ENCODE data around the gene SIPA1.

SIPA1 gene

DNA sequence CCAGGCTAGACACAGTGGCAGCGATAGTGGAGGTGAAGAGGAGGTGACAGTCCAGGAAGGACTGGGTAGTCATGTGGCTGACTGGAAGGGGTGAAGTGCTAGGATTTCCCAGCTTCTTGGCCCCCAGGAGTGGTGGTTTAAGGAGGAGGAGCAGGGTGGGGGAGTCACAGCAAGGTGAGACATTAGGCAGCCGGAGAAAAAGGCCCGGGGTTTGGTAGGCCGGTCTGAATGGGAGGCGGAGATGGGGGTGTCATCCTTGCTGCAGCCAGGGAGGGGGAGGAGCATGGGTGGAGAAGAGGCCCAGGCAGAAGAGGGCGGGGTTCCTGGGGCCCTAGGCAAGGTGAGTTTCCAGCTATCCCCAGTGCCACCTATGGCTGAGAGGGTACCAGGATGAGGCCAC, 6.1 kb downstream of the SIPA1 start:
- DNase-seq (ENCODE audit: low read depth) = no peak

GRCh38 chr11:65644837-65645236, 6.9 kb downstream of the SIPA1 start:
- no peak for DNase-seq (ENCODE audit: low read depth)

DNA sequence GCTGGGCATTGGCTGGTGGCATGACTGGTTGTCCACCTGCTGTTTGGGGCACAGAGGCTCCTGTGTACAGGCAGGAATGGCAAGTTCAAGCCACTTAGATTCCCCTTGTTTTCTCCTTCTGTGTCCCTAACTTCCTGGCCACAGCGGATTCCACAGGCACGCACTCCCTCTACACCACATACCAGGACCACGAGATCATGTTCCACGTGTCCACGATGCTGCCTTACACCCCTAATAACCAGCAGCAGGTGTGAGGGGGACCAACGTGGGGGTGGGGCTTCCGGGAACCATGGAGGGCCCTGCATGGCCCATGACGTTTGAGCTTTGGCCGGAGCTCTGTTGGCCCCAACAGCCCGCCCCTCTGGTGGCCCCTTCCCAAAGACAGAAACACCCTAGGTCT, 7.8 kb downstream of the SIPA1 start:
- DNase-seq (ENCODE audit: low read depth) = no peak

DNA sequence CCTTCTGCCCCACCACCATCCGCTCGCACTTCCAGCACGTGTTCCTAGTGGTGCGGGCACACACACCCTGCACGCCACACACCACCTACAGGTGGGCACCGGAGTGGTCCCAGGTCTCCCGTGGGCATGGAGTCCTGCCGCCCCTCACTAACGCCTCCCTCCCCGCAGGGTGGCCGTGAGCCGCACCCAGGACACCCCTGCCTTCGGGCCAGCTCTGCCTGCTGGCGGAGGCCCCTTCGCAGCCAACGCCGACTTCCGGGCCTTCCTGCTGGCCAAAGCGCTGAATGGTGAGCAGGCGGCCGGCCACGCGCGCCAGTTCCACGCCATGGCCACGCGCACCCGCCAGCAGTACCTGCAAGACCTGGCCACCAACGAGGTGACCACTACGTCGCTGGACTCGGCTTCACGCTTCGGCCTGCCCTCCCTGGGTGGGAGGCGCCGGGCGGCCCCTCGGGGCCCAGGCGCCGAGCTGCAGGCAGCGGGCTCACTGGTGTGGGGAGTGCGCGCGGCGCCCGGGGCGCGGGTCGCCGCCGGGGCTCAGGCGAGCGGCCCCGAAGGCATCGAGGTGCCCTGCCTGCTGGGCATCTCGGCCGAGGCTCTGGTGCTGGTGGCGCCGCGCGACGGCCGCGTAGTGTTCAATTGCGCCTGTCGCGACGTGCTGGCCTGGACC, 8.5 kb downstream of the SIPA1 start:
- no peak for DNase-seq (ENCODE audit: low read depth)

- DNase-seq (ENCODE audit: low read depth) = no peak
Observed at GRCh38 chr11:65646958-65647701, 9.2 kb downstream of the SIPA1 start.

DNA sequence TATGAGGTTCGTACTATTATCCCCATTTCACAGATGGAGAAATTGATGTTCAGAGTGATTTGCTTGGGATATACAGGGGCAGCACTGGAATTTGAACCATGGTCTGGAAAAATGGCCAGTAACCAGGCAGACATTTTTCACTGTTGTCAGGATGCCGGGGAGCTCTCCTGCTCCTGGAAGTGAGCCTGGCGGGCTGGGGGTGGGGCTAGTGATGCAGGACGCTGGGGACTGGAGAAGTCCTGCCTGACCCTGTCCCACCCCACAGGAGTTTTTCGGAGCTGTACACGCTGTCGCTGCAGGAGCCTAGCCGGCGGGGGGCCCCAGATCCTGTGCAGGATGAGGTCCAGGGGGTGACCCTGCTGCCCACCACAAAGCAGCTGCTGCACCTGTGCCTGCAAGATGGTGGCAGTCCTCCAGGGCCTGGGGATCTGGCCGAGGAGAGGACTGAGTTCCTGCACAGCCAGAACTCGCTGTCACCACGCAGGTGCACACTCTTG, 11.1 kb downstream of the SIPA1 start:
- DNase-seq (ENCODE audit: low read depth) = no peak

DNA sequence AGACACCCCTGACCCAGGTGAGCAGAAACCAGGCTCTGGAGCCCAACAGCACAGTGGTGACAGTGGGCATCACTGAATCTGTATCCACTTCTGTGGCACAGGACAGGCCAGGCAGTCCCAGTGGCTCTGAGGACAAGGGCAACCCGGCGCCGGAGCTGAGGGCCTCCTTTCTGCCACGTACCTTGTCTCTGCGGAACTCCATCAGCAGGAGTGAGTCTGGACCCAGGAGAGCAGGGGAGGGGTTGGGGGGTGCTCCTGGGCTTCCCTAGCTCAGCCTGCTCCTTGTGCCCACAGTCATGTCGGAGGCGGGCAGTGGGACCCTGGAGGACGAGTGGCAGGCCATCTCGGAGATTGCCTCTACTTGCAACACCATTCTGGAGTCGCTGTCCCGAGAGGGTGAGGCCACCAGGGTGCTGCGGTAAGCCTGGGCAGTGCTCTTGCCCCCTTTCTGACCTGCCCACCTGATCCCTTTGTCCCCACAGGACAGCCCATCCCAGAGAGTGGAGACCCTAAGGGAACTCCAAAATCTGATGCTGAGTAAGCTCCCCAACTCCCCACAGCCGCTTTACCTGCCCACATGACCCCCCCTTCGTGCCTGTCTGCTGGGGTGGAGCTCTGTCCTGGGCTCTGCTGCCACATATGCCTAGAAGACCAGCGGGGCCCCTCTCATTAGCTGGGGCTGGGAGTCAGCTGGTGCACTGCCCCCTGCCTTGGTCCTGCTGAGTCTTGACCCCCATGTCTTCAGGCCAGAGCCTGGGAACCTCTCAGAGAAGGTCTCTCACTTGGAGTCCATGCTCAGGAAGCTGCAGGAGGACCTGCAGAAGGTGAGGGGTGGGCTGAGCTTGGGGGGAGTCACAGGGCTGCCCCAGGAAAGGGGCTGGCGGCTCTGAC, 12.0 kb downstream of the SIPA1 start:
- DNase-seq (ENCODE audit: low read depth) = no peak

DNA sequence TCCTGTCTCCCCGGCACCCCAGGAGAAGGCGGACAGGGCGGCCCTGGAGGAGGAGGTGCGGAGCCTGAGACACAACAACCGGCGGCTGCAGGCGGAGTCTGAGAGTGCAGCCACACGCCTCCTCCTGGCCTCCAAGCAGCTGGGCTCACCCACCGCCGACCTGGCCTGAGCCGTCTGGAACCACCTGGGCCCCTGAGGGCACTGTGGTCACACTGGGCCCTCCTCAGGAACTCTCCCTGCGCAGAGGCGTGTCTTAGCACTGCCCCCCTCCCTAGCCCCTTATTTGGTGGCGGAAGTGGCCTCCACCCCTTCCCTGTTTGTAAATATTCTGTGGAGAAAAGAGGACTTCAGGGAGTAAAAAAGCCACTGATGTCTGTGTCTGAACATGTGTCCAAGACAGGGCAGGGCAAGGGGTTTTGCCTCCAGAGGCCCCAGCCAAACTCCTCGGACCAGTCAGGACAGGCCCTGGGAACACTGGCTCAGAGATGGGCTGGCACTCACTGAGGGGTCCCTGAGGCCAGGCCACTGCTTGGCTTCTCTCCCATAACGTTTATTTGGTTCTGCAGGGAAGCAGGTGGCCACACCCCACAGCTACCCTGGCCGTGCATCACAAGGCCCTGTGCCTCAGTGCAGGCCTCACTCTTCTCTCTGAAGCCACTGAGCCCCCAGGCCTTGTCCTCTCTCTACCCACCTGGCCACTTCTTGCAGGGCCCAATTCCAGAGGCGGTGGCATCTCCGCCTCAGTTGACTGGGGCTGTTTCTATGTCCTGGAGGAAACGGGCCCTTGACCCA, 12.8 kb downstream of the SIPA1 start:
- DNase-seq (ENCODE audit: low read depth) = no peak

- DNase-seq (ENCODE audit: low read depth) = no peak
Observed at GRCh38 chr11:65651339-65651588, 13.4 kb downstream of the SIPA1 start.

DNA sequence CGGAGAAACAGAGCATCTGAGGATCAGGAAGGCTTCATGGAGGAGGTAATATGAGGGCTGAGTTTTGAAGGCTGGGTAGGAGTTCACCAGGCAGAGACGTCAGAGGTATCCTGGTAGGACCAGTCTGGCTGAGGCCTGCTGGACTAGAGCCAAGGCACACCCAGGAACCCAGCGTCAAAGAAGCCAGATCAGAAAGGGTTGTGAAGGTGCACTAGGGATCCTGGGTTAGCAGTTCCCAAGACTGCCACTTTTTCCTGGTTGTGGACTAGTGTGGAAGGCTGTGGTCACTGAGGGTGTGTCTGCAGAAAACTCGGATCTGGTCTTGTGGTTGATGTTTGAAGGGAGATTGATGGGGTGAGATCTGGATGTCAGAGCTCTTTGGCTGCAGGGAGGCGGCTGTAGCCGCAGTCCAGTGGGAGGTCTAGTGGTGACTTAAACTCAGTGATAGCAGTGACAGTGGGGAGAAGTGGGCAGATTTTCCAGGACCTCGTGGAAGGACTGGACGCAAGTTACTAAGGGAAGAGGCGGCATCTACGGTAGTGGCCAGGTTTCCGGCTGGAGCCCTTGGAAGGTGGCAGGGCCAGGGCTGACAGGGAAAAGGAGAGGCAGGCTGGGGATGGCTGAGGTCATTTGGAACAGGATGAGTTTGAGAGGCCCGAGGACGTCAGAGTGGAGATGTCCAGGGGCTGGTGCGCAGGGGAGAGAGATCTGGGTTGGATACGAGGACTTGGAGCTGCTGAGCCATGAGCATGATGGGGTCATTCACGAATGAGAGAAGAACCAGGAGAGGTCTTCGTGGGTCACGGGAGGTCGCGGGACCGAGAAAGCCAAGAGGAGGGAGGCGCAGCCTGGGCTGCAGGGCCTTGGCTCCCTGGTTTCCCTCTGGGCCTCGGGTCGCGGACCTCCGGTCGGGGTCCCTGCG, 13.9 kb downstream of the SIPA1 start:
- no peak for DNase-seq (ENCODE audit: low read depth)

- peak; percentile 95 for DNase-seq (ENCODE audit: low read depth)
Observed at GRCh38 chr11:65652511-65653228, 14.8 kb downstream of the SIPA1 start.

GRCh38 chr11:65653229-65654225, 15.6 kb downstream of the SIPA1 start:
- DNase-seq (ENCODE audit: low read depth) = no peak

DNA sequence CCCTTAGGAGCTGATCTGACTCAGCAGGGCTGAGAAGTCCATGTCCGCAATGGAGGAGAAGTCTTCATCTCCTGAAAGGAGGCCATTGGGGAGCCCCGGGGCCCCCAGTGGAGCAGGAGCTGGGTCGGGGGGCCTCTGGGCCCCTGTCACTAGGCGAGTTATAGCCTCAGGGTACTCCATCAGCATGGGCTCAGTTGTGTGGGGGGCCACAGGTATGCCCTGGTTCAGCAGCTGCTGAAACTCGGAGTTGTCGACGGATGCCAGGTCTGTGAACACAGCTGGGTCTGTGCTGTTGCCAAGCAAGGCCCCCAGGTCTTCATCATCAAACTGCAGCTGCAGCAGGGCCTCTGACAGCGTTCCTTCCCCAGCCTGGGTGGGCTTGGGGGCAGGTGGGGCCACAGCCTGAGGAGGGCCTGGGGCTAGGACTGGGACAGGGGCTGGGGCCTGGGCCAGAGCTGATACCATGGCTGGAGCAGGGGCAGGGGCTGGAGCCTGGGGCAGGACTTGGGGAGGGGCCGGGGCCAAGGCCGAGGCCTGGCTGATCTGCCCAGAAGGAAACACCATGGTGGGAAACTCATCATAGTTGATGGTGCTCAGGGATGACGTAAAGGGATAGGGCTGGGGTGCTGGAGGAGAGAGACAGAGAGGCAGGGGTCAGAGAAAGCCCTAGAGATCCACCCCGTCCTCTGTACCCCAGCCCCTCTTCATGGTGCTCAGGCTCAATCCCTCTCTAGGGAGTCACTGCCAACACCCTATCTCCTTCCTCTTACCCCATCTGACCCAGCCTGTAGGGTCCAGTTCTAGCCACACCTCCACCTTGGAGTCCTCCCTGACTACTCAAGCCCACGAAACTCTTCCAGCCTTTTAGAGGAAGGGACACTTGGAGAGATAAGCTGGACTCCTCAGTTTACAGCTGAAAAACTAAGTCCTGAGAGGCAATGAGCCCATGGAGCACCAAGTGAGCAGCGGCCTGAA, 16.8 kb downstream of the SIPA1 start:
- DNase-seq (ENCODE audit: low read depth) = no peak

- no peak for DNase-seq (ENCODE audit: low read depth)
Observed at GRCh38 chr11:65655570-65656332, 17.9 kb downstream of the SIPA1 start.

GRCh38 chr11:65657426-65657825, 19.5 kb downstream of the SIPA1 start:
- no peak for DNase-seq (ENCODE audit: low read depth)

DNA sequence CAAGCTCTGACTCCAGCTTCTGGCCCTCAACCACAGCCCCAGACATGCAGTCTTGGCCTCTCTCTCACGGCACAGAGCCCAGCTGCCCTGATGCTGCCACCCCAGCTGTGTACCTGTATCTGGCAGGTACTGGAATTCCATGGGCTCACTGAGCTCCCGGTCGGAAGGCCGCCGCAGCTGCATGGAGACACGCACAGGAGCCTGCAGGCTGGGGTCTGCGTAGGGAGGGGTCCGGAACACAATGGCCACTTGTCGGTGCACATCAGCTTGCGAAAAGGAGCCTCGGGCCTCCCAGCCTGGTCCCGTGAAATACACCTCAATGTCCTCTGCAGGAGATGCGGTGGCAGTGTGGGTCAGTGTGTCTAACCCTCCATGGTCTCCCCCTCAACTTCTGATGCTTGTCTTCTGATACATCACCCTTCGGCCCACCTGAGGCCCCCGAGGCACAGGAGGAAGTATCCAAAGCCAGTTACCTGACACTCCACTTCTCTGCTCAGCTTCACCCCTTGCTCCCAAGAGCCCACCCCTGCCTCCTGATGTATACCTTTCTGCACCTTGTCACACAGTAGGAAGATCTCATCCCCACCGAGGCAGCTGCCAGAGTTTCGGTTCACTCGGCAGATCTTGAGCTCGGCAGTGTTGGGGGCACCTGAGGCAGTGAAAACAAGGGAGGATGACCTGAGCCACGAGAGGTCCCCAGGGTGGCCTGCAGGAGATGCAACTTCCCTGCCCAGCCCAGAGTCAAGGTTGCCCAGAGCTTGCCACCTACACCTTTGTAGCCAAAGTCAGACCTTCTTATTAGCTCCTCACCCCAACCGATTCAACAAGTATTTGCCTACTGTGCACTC, 20.5 kb downstream of the SIPA1 start:
- no peak for DNase-seq (ENCODE audit: low read depth)

Data from activated gamma-delta T cell treated with anti-CD3 and anti-CD28 coated beads, Interleukin-2, amount 50 U/mL, for 16 hours (primary cell).